CD4-positive, alpha-beta T cell treated with Interferon alpha-2 for 1 hour (primary cell): ENCODE data around the gene SEC24D.
A peak's percentile ranks its signal among the peaks of the same experiment; 100 is the strongest.

Experiments used
- DNase-seq, 2 donors: peaks; one replicate each; pipeline ENCODE4 v3.0.0-alpha.2; 2020 to 2022

The SEC24D gene

GRCh38 chr4:118839221-118839927 lies 3.4 kb upstream of the SEC24D start:
- DNase-seq = no peak

DNA sequence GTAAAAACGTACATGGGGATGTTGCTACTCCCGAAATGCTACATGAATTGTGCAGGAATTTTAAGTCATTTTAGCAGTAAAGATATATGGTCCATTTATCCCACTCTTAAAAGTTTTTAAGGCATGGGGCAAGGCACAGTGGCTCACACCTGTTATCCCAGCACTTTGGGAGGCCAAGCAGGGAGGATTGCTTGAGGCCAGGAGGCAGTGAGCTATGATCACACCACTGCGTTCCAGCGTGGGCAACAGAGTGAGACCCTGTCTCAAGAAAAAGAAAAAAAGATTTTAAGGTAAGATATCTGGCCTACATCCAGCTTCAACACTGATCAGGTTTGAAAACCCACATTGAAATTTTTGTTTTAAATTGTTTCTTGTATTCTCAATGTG lies 1.2 kb upstream of the SEC24D start:
- no peak for DNase-seq

DNA sequence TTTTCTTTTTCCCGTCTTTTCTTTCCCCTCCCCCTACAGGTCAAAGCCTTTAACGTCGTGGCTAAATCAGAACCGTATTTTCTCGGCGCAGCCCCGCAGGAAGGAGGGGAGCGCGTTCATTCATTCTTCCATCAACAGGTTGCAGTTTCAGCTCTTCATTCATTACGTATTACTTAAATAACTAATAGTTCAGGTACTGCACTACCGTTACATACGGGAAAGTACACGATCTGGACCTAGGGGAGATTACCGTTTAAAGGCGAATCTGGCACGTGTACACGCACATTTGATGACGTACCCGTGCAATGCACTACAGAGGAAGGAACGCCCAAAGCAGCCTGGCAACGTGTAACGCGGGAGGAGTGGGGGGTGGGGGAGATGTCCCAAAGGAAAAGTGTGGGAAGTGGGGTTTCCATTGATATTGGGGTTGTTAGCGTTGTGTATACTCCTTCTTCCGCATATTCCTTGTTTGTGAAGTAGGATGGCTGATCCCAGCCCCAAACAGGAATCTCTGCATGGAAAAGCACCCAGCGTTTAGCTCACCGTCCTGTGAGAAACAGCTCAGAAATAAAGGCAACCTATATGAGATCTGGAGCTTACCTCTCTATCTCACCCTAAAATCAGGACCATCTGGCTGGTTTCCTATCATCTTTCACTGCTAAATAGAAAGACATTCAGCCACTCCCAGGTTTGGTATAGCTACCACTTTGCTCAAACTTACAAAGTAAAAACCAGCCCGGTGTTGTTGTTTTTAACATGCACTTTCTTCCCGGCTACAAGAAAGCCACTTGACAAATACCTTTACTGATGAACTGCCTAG lies 585 bp upstream of the SEC24D start:
- peak; percentile 69 to 79 for DNase-seq

GRCh38 chr4:118834960-118835569 lies 861 bp downstream of the SEC24D start:
- peak; percentile 68 to 69 for DNase-seq

DNA sequence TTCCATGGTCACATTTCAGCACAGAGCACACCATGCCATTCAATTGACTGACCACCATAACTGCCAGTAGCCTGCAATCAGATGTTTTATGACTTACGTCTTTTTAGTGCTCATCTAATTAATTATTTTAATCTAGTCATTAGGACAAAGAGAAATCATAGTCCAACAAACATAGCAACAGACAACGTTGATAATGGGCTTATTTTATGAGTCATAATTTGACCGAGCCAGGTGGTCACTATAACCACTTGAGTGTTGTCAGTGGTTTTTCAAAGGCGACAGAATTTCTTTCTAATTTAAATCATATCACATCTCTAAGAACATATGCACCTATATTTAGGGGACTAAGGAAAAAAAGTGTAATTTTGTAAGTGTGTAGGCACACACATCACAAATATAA lies 1.9 kb downstream of the SEC24D start:
- DNase-seq = no peak

- no peak for DNase-seq
Measured at GRCh38 chr4:118833192-118833820, 2.6 kb downstream of the SEC24D start.

GRCh38 chr4:118829107-118829506 lies 6.8 kb downstream of the SEC24D start:
- no peak for DNase-seq

DNA sequence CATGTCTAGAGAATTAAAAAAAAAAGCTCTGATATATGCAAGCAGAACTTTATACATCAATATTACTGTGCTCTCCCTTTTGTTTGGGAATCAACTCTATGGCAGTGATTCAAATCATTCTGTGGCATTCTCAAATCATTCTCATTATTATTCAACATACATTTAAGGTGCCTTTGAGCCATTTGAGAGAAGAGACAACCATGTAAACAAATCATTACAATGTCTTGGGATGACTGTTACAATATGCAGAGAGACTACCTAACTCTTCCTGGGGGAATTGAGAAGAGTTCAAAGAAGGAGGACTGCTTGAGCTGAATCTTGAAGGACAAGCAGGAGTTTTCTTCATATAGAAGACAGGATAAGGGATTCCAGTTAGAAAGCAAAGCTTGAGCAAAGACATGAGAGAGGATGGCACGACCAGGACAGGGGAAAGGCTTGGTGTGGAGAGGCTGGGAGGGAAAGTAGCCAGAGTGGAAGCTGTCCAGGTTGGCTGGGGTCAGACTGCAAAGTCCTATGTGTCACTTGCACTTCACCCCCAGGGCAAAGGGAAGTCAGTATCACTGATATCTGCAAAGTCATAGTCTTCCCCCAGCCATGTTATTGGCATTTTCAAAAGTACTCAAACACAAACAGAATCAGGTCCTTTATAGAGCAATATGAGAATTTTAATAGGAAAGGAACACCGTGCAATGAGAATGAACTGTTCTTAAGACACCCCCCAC lies 9.0 kb downstream of the SEC24D start:
- no peak for DNase-seq

GRCh38 chr4:118825799-118826198 lies 10.1 kb downstream of the SEC24D start:
- no peak for DNase-seq

- no peak for DNase-seq
Measured at GRCh38 chr4:118824141-118824540, 11.8 kb downstream of the SEC24D start.

- DNase-seq = no peak
Measured at GRCh38 chr4:118823471-118823870, 12.5 kb downstream of the SEC24D start.

DNA sequence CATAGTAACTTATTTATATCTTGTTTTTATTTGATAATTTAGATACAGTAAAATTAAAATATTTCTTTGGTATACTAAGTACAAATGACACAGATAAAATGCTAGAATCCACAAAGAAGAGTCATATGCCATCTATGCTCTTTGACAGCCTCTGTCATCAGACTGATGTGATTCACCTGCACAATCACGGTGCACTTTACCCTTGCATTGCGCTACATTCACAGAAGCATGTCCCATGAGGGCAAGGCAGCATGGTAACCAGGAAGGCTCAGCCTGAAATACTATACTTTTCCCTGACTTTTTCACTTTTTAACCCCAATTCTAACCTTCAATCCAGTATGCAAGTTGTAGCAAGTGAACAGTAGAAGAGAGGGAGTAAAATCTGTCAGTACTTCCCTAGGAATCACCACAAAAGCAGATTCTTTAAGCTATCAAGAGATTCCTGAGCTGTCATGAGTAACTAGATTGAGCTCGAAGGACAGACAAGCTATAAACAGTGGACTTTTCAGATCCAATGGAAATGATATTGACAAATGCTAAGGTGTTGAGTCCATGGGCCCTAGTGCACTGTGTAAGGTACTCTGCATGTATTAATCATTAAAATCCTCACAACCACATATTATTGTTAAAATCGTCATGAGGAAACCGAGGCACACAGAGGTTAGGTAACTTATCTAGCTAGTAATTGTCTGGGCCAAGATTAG lies 14.2 kb downstream of the SEC24D start:
- no peak for DNase-seq

DNA sequence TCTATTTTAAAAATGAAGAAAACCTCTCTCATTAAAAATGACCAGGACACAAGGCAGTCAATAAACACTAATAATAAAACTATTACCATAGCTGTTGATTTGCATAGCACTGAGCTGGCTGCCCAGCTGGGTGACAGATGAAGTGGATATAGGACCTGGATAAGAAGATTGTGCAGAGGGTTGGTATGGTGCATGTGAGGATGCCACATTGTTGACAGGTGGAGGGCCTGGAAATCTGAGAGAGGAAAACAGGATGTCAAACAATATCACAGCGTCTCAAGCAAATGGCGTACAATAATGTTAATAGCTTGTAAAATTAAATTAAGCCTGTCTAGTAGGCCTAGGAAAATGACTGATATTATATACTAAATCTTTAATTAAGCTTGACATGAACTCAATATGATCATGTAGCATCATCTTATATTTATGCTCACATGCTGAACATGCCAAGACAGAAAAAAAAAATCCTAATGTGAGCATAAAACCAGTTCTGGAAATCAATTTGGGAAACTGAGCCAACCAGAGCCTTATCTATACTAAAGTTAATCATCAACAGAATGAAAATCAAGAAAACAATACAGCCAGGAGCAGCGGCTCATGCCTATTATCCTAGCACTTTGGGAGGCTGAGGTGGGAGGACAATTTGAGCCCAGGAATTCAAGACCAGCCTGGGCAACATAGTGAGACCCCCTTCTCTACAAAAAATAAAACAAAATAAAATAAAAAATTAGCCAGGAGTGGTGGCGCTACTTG lies 18.6 kb downstream of the SEC24D start:
- DNase-seq = no peak

DNA sequence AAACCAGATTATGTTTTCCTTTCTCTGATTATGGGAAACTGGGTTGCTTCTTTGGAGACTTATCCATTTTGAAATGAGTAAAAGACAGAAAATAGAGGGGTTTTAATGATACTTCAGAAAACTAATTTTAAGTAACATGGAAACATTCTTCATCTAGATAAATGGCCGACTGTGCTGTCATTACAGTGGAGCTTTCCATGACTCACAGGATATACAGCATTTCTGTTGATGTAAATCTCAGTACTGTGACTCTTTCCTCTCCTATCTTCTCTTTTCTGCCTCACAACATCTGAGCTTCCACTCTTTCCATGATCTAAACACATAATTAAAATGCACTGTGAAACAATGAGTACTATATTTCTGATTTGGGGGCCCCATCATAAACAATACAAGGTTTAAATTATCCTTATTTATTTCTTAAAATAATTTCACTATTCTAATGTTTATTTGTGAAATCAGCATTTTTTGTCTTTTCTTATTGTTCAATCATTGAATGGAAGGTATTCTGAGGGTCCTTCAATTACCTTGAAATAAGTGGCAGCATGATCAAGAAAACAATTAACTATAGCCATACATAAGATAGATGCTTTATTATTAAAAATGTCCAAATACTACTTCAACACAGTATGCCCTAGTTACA lies 19.3 kb downstream of the SEC24D start:
- no peak for DNase-seq

DNA sequence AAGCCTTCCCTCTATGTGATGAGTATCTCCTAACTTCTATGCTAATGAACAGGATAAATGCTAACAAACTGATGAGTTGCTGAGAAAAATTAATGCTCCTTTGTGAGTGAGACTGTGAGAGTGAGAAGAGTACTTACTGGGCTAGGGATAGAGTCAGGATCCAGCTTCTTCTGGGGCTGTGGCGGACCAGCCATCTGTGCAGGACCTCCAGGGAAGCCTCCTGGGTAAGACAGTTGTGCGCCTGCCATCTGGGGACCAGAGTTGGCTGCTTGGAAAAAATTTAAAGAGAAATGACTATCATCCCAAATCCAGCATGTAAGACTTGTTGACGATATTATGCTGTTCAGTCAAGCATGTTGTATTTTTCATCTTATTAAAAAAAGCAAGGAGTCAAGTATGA lies 21.0 kb downstream of the SEC24D start:
- DNase-seq = no peak

GRCh38 chr4:118814058-118814457 lies 21.9 kb downstream of the SEC24D start:
- DNase-seq = no peak

DNA sequence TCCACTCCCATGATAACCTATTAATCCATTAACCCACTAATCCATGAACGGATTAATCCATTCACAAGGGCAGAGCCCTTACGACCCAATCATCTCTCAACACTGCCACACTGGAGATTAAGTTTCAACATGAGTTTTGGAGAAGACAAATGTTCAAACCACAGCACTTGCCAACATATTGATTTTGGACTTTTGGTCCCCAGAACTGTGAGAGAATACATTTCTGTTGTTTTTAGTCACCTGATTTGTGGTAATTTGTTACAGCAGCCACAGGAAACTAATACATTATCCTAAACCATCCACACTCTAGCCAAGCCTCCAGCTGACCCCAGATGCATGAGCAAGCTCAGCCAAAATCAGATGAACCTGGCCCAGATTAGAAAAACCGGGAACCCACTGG lies 22.4 kb downstream of the SEC24D start:
- DNase-seq = no peak

DNA sequence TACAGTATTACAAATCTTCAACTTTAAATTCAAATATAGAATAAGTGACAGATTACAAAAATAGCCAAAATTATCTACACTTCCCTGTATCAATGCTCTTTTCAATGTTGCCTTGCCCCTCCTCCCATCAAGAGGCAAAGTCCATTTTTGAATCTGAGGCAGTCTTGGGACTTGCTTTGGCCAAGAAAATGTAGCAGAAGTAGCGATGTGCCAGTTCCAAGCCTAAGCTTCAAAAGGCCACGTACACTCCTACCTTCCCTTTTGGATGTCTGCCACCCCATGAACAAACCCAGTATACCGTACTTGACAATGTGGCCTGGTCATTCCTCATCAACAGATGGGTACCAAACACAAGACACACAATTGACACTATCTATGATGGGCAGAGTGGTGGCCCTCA lies 24.1 kb downstream of the SEC24D start:
- no peak for DNase-seq

GRCh38 chr4:118810991-118811764 lies 24.7 kb downstream of the SEC24D start:
- no peak for DNase-seq

GRCh38 chr4:118807659-118808058 lies 28.3 kb downstream of the SEC24D start:
- no peak for DNase-seq
